ENCODE measurements around the gene AMBRA1. TPM values are rescaled to one million over a fixed set of nuclear protein-coding genes. Genes with fewer than 3 reads are reported as not detected.

Gene AMBRA1
- total RNA-seq, 1 experiment from 2014 or later: 15.8 TPM

DNA sequence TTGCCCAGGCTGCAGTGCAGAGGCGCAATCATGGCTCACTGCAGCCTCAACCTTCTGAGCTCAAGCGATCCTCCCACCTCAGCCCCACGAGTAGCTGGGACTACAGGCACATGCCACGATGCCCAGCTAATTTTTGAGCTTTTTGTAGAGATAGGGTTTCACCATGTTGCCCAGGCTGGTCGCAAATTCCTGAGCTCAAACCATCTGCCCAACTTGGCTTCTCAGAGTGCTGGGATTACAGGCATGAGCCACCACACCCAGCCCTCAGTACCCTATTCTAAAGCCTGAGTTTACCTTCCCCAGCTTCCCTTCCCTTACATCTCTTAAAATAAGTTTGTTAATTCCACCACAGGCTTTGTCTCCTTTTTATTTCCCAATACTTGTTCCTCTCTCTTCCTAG is 59.1 kb downstream of the AMBRA1 start:
- CTCF ChIA-PET: no interaction called here
- H3K27ac ChIP-seq (ENCODE audit: low read length): no peak overlapping the region
- intact Hi-C loops (cut with micrococcal nuclease): no loop called here

DNA sequence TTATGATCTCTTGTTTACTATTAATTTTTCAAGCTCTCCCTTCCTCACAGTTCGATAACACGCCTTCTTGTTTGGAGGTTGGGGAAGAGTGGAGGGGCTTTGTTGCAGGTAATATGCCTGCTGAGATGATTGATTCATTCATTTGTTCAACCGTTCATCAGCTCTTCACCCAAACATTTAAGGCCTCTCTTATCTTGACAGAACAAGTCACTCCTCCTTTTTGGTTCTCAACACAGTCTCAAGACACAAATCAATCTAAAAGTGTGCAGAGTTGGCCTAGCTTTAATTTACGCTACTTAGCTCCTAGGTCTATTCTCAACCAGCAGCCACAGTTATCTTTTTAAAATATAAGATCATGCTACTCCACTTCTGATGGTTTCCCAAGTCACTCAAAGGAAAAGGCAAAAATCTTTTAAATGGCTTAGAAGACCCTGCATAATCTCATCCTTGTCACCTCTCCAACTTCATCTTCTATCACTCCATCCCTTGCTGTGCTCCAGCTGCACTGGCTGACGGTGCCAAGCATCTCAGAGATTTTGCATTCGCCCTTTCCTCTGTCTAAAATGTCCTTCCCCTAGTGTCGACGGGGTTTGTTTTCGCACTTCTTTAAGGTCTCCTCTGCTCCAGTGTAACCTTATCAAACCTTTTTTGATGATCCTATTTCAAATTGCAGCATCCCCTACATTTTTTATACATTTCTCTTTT is 60.3 kb downstream of the AMBRA1 start:
- Histone ChIP-seq H3K4me1 (ENCODE audit: insufficient read depth, low read length) (no peaks in the 10 kb centered on the region), H3K9me3 (ENCODE audit: low read length) (no peaks in the 10 kb centered on the region), H3K4me3 (ENCODE audit: low read length) (no peak overlapping the region), H3K27ac (ENCODE audit: low read length) (no peak overlapping the region), H2AFZ (ENCODE audit: low read length) (no peak overlapping the region), H4K20me1 (ENCODE audit: low read length) (peaks cover 37% of the 10 kb centered on the region; the same call in 1 of the 2 replicates), H3K36me3 (ENCODE audit: low read depth, low read length) (no peaks in the 10 kb centered on the region), H3K79me2 (ENCODE audit: low read length) (peaks cover 54% of the 10 kb centered on the region), H3K4me2 (ENCODE audit: low read length) (no peak overlapping the region), H3F3A (ENCODE audit: low read length, unreplicated experiment) (no peaks in the 10 kb centered on the region), H3K9me2 (replicated peaks; ENCODE audit: low read length) (no peaks in the 10 kb centered on the region), H3K27me3 (ENCODE audit: low read length) (no peaks in the 10 kb centered on the region), H3K9ac (ENCODE audit: low read length) (no peak overlapping the region)
- ChIA-PET CTCF (no interaction called here), POLR2A (ENCODE audit: unreplicated experiment) (no interaction called here)
- DNase-seq (no peak), ATAC-seq (no peak)
- intact Hi-C loops (cut with micrococcal nuclease): no loop called here
- no TSS peak for BruUV-seq (replicated peaks)
- TF ChIP-seq EZH2 (IDR thresholded peaks at IDR 0.05; ENCODE audit: low read length, unreplicated experiment) (no peak), EZH2phosphoT487 (IDR thresholded peaks at IDR 0.05; ENCODE audit: borderline replicate concordance, low read length) (no peak)
- TF ChIP-seq, protein P1, sequence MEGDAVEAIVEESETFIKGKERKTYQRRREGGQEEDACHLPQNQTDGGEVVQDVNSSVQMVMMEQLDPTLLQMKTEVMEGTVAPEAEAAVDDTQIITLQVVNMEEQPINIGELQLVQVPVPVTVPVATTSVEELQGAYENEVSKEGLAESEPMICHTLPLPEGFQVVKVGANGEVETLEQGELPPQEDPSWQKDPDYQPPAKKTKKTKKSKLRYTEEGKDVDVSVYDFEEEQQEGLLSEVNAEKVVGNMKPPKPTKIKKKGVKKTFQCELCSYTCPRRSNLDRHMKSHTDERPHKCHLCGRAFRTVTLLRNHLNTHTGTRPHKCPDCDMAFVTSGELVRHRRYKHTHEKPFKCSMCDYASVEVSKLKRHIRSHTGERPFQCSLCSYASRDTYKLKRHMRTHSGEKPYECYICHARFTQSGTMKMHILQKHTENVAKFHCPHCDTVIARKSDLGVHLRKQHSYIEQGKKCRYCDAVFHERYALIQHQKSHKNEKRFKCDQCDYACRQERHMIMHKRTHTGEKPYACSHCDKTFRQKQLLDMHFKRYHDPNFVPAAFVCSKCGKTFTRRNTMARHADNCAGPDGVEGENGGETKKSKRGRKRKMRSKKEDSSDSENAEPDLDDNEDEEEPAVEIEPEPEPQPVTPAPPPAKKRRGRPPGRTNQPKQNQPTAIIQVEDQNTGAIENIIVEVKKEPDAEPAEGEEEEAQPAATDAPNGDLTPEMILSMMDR (conservative IDR thresholded peaks at IDR 0.05; ENCODE audit: low read depth, low read length): no peak

More for the DNA sequence above, 59.1 kb downstream of the AMBRA1 start:
- no peak for ATAC-seq
- TF ChIP-seq EZH2phosphoT487 (IDR thresholded peaks at IDR 0.05; ENCODE audit: borderline replicate concordance, low read length) (no peak), EZH2 (IDR thresholded peaks at IDR 0.05; ENCODE audit: low read length, unreplicated experiment) (no peak)
- TF ChIP-seq, protein P1 (conservative IDR thresholded peaks at IDR 0.05; ENCODE audit: low read depth, low read length): no peak
- DNase-seq: no peak
- no peak overlapping the region for H3K9ac ChIP-seq (ENCODE audit: low read length)
- H3F3A ChIP-seq (ENCODE audit: low read length, unreplicated experiment): no peaks in the 10 kb centered on the region
- no peaks in the 10 kb centered on the region for H3K9me3 ChIP-seq (ENCODE audit: low read length)
- peaks cover 28% of the 10 kb centered on the region; the same call in 1 of the 2 replicates for H4K20me1 ChIP-seq (ENCODE audit: low read length)
- peaks cover 47% of the 10 kb centered on the region for H3K79me2 ChIP-seq (ENCODE audit: low read length)
- H2AFZ ChIP-seq (ENCODE audit: low read length): no peak overlapping the region
- H3K9me2 ChIP-seq (replicated peaks; ENCODE audit: low read length): no peaks in the 10 kb centered on the region
- H3K27me3 ChIP-seq (ENCODE audit: low read length): no peaks in the 10 kb centered on the region
- H3K36me3 ChIP-seq (ENCODE audit: low read depth, low read length): no peaks in the 10 kb centered on the region
- H3K4me3 ChIP-seq (ENCODE audit: low read length): no peak overlapping the region
- H3K4me2 ChIP-seq (ENCODE audit: low read length): no peak overlapping the region
- no peaks in the 10 kb centered on the region for H3K4me1 ChIP-seq (ENCODE audit: insufficient read depth, low read length)
- POLR2A ChIA-PET (ENCODE audit: unreplicated experiment): no interaction called here
- no TSS peak for BruUV-seq (replicated peaks)
